Hepatocyte (in vitro differentiated cells): ENCODE data around the gene TTC7B. TPM values are rescaled to one million over a fixed set of nuclear protein-coding genes. Genes with fewer than 3 reads are reported as not detected.
"Not testable (repeated sequence)": the region's sequence is repeated elsewhere in the genome, so short reads cannot be mapped to it uniquely, and the experiment has no call there.

Experiments
- DNase-seq: peaks from one replicate; pipeline ENCODE4 v3.0.0-alpha.2; 2016; ENCODE audit warnings: low spot score
- H2AFZ ChIP-seq: fragments of 200-600 bp; sonication (generic); 2 replicates; pipeline ENCODE4 v1.6.0; 2016; ENCODE audit warnings: antibody characterized with exemption, mild to moderate bottlenecking
- H3K27ac ChIP-seq: fragments of 200-600 bp; sonication (generic); 2 replicates; pipeline ENCODE4 v1.5.1; 2016; ENCODE audit warnings: mild to moderate bottlenecking
- H3K27me3 ChIP-seq: fragments of 200-600 bp; sonication (generic); 2 replicates; pipeline ENCODE4 v1.6.1; 2016
- H3K36me3 ChIP-seq: fragments of 200-600 bp; sonication (generic); replicated peaks from 2 replicates; pipeline ENCODE4 v1.5.1; 2016; ENCODE audit warnings: low read depth; ENCODE audit not compliant: insufficient read depth
- H3K4me1 ChIP-seq: fragments of 200-600 bp; sonication (generic); 2 replicates; pipeline ENCODE4 v1.5.1; 2016; ENCODE audit warnings: mild to moderate bottlenecking, moderate library complexity; ENCODE audit not compliant: insufficient read depth
- H3K4me2 ChIP-seq: fragments of 200-600 bp; sonication (generic); 2 replicates; pipeline ENCODE4 v1.6.0; 2016
- H3K4me3 ChIP-seq: fragments of 200-600 bp; sonication (generic); 2 replicates; pipeline ENCODE4 v1.5.1; 2016; ENCODE audit warnings: mild to moderate bottlenecking
- H3K79me2 ChIP-seq: fragments of 200-600 bp; sonication (generic); 2 replicates; pipeline ENCODE4 v1.6.0; 2017; ENCODE audit warnings: mild to moderate bottlenecking
- H3K9me2 ChIP-seq: fragments of 200-600 bp; sonication (generic); replicated peaks from 2 replicates; pipeline ENCODE4 v1.6.0; 2017; ENCODE audit warnings: mild to moderate bottlenecking; ENCODE audit not compliant: insufficient read depth
- H3K9me3 ChIP-seq: fragments of 200-600 bp; sonication (generic); 2 replicates; pipeline ENCODE4 v1.5.1; 2016; ENCODE audit warnings: low read depth, mild to moderate bottlenecking
- H4K20me1 ChIP-seq: fragments of 200-600 bp; sonication (generic); 2 replicates; pipeline ENCODE4 v1.6.0; 2016; ENCODE audit warnings: mild to moderate bottlenecking; ENCODE audit not compliant: insufficient read depth, poor library complexity, severe bottlenecking
- EZH2 ChIP-seq: fragments of 200-600 bp; sonication (generic); IDR thresholded peaks from 2 replicates; pipeline ENCODE4 v1.6.1; 2016; ENCODE audit warnings: antibody characterized with exemption, mild to moderate bottlenecking, borderline replicate concordance
- EZH2phosphoT487 ChIP-seq: fragments of 200-600 bp; sonication (generic); IDR thresholded peaks from one replicate; pipeline ENCODE4 v1.6.1; 2018; ENCODE audit warnings: antibody characterized with exemption, mild to moderate bottlenecking, low read depth, moderate library complexity; ENCODE audit not compliant: unreplicated experiment, severe bottlenecking
- WGBS: methylation state at CpG from one replicate; pipeline ENCODE4 v1.1.6; 2016; ENCODE audit warnings: low lambda C conversion rate; ENCODE audit errors: missing lambda C conversion rate; 5-methylcytosine and 5-hydroxymethylcytosine counted together
- polyA plus RNA-seq: library from polyadenylated mRNA; unstranded; fragments of >200 nt; fragmentation: Nextera tagmentation; extraction: Ambion mirVana; gene quantifications from 2 replicates; pipeline ENCODE4 v1.2.1, GENCODE V29; 2016
- total RNA-seq: library from RNA; depleted of rRNA; stranded (reverse); fragments of >200 nt; gene quantifications from 2 replicates; pipeline ENCODE4 v1.2.3, GENCODE V29; 2014
- TF ChIP-seq, protein P1 (sequence below): fragments of 200-600 bp; sonication (generic); IDR thresholded peaks from 2 replicates; pipeline ENCODE4 v1.5.1; 2016; ENCODE audit warnings: antibody characterized with exemption, mild to moderate bottlenecking; ENCODE audit not compliant: poor library complexity

The TTC7B gene
- total and polyA plus RNA-seq, 2 experiments from 2014 or later, result 10.7 to 25.5 TPM

DNA sequence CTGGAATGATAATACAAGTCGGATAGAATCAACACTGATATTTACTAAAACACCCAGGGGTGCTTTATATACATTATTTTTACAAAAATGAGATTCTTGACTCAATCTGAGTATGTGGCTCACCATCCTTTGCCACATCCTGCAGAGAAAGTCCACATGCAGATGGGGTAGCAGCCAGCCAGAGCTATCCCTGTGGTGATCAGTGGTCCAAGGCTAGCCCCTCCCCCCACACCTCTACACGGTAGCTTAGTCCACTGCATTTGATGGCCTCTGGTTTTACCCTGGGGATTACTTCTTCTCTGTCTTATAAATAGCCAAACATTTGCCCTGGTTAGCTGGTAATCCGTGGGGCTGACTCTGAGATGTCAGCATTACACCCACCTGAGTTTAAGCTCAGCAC, 28.1 kb upstream of the TTC7B start:
- no peaks in the 10 kb centered on the region for H3K79me2 ChIP-seq
- no peaks in the 10 kb centered on the region for H3K9me2 ChIP-seq
- H3K4me2 ChIP-seq, result no peak overlapping the region
- DNase-seq, result peak; percentile 3
- H3K4me3 ChIP-seq, result no peak overlapping the region
- no peaks in the 10 kb centered on the region for H3K9me3 ChIP-seq
- H3K36me3 ChIP-seq, result no peaks in the 10 kb centered on the region
- H2AFZ ChIP-seq, result no peak overlapping the region
- H4K20me1 ChIP-seq, result no peaks in the 10 kb centered on the region
- TF ChIP-seq EZH2 (no peak), EZH2phosphoT487 (no peak)
- TF ChIP-seq, protein P1, sequence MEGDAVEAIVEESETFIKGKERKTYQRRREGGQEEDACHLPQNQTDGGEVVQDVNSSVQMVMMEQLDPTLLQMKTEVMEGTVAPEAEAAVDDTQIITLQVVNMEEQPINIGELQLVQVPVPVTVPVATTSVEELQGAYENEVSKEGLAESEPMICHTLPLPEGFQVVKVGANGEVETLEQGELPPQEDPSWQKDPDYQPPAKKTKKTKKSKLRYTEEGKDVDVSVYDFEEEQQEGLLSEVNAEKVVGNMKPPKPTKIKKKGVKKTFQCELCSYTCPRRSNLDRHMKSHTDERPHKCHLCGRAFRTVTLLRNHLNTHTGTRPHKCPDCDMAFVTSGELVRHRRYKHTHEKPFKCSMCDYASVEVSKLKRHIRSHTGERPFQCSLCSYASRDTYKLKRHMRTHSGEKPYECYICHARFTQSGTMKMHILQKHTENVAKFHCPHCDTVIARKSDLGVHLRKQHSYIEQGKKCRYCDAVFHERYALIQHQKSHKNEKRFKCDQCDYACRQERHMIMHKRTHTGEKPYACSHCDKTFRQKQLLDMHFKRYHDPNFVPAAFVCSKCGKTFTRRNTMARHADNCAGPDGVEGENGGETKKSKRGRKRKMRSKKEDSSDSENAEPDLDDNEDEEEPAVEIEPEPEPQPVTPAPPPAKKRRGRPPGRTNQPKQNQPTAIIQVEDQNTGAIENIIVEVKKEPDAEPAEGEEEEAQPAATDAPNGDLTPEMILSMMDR, result no peak
- H3K27me3 ChIP-seq, result no peaks in the 10 kb centered on the region
- WGBS, result 76% methylated on average over 3 of the region's 3 CpGs
- no peak overlapping the region for H3K27ac ChIP-seq
- no peaks in the 10 kb centered on the region for H3K4me1 ChIP-seq

DNA sequence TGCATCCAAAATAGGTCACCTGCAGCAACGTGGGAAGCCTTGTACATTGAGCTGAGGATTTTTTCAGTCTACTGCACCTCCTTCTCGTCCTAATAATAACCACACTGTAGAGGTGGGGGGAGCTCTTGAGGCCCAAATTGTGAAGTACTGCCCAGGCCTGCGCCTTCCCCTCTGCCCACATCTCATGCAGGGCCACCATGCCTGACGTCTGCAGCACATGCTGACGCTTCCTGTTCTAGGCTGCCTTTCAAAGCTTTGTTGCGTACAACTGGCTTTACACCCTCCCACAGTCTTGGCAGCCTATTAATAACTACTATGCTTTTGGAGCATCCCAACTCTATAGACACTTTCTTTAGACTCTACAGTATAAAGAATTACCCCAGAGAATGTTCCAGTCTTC, 26.5 kb upstream of the TTC7B start:
- Histone ChIP-seq H3K27me3 (no peaks in the 10 kb centered on the region), H3K36me3 (no peaks in the 10 kb centered on the region), H2AFZ (no peak overlapping the region), H3K27ac (no peak overlapping the region), H3K4me1 (no peaks in the 10 kb centered on the region), H3K4me2 (no peak overlapping the region), H4K20me1 (no peaks in the 10 kb centered on the region), H3K79me2 (no peaks in the 10 kb centered on the region), H3K9me3 (no peaks in the 10 kb centered on the region), H3K9me2 (no peaks in the 10 kb centered on the region), H3K4me3 (no peak overlapping the region)
- no peak for DNase-seq
- TF ChIP-seq EZH2, result no peak
- TF ChIP-seq, protein P1, result no peak
- TF ChIP-seq EZH2phosphoT487, result no peak
- 89% methylated on average over 6 of the region's 6 CpGs for WGBS

DNA sequence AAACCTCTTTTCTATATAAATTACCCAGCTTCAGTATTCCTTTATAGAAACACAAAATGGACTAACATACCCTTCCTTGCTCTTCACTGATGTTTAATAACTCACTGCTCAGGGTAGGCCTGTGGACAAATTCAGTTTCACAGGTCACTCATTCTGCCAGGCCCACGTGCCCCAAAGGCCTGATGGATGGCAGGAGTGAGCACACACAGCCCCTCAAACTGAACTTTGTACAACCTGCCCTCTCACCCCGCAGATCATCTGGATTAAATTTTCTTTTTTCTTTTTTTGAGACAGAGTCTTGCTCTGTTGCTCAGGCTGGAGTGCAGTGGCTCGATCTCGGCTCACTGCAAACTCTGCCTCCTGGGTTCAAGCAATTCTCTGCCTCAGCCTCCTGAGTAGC, 24.4 kb upstream of the TTC7B start:
- H3K4me1 ChIP-seq, H3K79me2 ChIP-seq: not testable (repeated sequence)

DNA sequence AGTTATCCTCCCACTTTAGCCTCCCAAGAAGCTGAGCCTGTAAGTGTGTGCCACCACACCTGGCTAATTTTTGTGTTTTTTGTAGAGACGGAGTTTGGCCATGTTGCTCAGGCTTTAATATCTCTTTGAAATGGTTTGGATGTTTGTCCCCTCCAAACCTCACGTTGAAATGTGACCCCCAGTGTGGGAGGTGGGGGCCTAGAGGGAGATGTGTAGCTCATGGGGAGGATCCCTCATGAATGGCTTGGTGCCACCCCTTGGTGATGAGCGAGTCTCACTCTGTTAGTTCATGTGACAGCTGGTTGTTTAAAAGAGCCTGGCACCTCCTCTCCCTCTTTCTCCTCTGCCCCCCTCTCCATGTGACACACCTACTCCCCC, 23.6 kb upstream of the TTC7B start:
- Histone ChIP-seq H3K9me3 (no peaks in the 10 kb centered on the region), H2AFZ (no peak overlapping the region), H3K79me2 (no peaks in the 10 kb centered on the region), H3K4me3 (no peak overlapping the region), H3K4me2 (no peak overlapping the region), H3K9me2 (no peaks in the 10 kb centered on the region), H3K27ac (no peak overlapping the region), H3K4me1 (no peaks in the 10 kb centered on the region), H3K27me3 (no peaks in the 10 kb centered on the region), H4K20me1 (no peaks in the 10 kb centered on the region), H3K36me3 (no peaks in the 10 kb centered on the region)
- no peak for DNase-seq
- TF ChIP-seq EZH2 (no peak), EZH2phosphoT487 (no peak)
- TF ChIP-seq, protein P1, result no peak
- WGBS, result 86% methylated on average over 3 of the region's 3 CpGs

More for the DNA sequence above, 24.4 kb upstream of the TTC7B start:
- not testable (repeated sequence) for H4K20me1 ChIP-seq, DNase-seq, H3K4me2 ChIP-seq, H2AFZ ChIP-seq, H3K9me2 ChIP-seq, H3K27me3 ChIP-seq, H3K27ac ChIP-seq, H3K4me3 ChIP-seq, H3K9me3 ChIP-seq, H3K36me3 ChIP-seq
- WGBS, result 94% methylated on average over 4 of the region's 4 CpGs
